Caco-2 (cell line): ENCODE data around the gene RAC2. TPM values are rescaled to one million over a fixed set of nuclear protein-coding genes. Genes with fewer than 3 reads are reported as not detected.

Experiments
- BruUV-seq: library from RNA; stranded (reverse); fragments of 400-500 nt; replicated peaks from 2 replicates; lab custom pipeline; 2021; lab: Mats Ljungman, UMichigan
- CTCF ChIA-PET: fragments of 300-600 bp; sonication (Branson Sonifier 250); formaldehyde crosslinking; loops from one replicate; lab custom pipeline; 2022; ENCODE audit warnings: antibody characterized with exemption; lab: Charles Lee
- POLR2A ChIA-PET: fragments of 300-600 bp; sonication (Branson Sonifier 250); formaldehyde crosslinking; loops from one replicate; lab custom pipeline; 2022; ENCODE audit warnings: antibody characterized with exemption; lab: Charles Lee
- DNase-seq, 2 experiments: peaks; one replicate each; pipeline versions ENCODE4 v3.0.0 to v3.0.0-alpha.2; 2020 to 2022
- H3K27me3 ChIP-seq: replicated peaks from 2 replicates; pipeline ENCODE4 v1.6.0; 2011; ENCODE audit warnings: low read length; ENCODE audit not compliant: control insufficient read depth, insufficient read depth
- H3K36me3 ChIP-seq: 2 replicates; pipeline ENCODE4 v1.5.1; 2011; ENCODE audit warnings: low read length; ENCODE audit not compliant: control insufficient read depth, insufficient read depth
- H3K4me1 ChIP-seq: fragments of 250-450 bp; sonication (Bioruptor Pico); 2 replicates; pipeline ENCODE4 v1.5.1; 2020; ENCODE audit warnings: mild to moderate bottlenecking
- H3K4me3 ChIP-seq: 2 replicates; pipeline ENCODE4 v1.5.1; 2011; ENCODE audit warnings: low read depth, mild to moderate bottlenecking, control low read depth, low read length
- H3K9me3 ChIP-seq: fragments of 250-450 bp; sonication (Bioruptor Pico); 2 replicates; pipeline ENCODE4 v1.5.1; 2020; ENCODE audit warnings: mild to moderate bottlenecking, moderate library complexity
- H3K27ac Mint-ChIP-seq: one replicate; pipeline ENCODE4 v1.8.0; 2022; ENCODE audit warnings: mixed read lengths; ENCODE audit not compliant: unreplicated experiment
- H3K27me3 Mint-ChIP-seq: one replicate; pipeline ENCODE4 v1.8.0; 2022; ENCODE audit warnings: mixed read lengths; ENCODE audit not compliant: insufficient read depth, unreplicated experiment
- H3K36me3 Mint-ChIP-seq: one replicate; pipeline ENCODE4 v1.8.0; 2022; ENCODE audit warnings: mild to moderate bottlenecking, mixed read lengths; ENCODE audit not compliant: insufficient read depth, unreplicated experiment
- H3K4me1 Mint-ChIP-seq: one replicate; pipeline ENCODE4 v1.8.0; 2022; ENCODE audit warnings: low read depth, mixed read lengths; ENCODE audit not compliant: unreplicated experiment
- H3K4me3 Mint-ChIP-seq: one replicate; pipeline ENCODE4 v1.8.0; 2022; ENCODE audit warnings: mild to moderate bottlenecking, moderate library complexity, mixed read lengths; ENCODE audit not compliant: unreplicated experiment
- H3K9me3 Mint-ChIP-seq: one replicate; pipeline ENCODE4 v1.8.0; 2022; ENCODE audit warnings: mixed read lengths; ENCODE audit not compliant: unreplicated experiment
- intact Hi-C: fragments of 100-400 bp; cut with micrococcal nuclease; formaldehyde crosslinking; loops from one replicate; pipeline ENCODE4 v1.10.0; 2022; ENCODE audit not compliant: unreplicated experiment
- total RNA-seq: library from RNA; stranded (reverse); gene quantifications from 2 replicates; pipeline ENCODE4 v1.2.3, GENCODE V29; 2022
- TF ChIP-seq, protein P1 (sequence below), 2 experiments: fragments of 200-600 bp in 1 of 2; IDR thresholded peaks; 1 replicate in 1 of 2; 2 replicates in 1 of 2; pipeline versions ENCODE4 v1.5.1 to v1.8.0; 2011 to 2022; ENCODE audit warnings: antibody characterized with exemption in 1 of 2, control low read depth in 1 of 2, inconsistent platforms in 1 of 2, low read depth in 1 of 2, low read length in 1 of 2, mild to moderate bottlenecking in 1 of 2, moderate library complexity in 1 of 2; ENCODE audit not compliant: insufficient read depth in 1 of 2, severe bottlenecking in 1 of 2, unreplicated experiment in 1 of 2

RAC2 gene
- total RNA-seq, 1 experiment from 2014 or later = 0.25 TPM

DNA sequence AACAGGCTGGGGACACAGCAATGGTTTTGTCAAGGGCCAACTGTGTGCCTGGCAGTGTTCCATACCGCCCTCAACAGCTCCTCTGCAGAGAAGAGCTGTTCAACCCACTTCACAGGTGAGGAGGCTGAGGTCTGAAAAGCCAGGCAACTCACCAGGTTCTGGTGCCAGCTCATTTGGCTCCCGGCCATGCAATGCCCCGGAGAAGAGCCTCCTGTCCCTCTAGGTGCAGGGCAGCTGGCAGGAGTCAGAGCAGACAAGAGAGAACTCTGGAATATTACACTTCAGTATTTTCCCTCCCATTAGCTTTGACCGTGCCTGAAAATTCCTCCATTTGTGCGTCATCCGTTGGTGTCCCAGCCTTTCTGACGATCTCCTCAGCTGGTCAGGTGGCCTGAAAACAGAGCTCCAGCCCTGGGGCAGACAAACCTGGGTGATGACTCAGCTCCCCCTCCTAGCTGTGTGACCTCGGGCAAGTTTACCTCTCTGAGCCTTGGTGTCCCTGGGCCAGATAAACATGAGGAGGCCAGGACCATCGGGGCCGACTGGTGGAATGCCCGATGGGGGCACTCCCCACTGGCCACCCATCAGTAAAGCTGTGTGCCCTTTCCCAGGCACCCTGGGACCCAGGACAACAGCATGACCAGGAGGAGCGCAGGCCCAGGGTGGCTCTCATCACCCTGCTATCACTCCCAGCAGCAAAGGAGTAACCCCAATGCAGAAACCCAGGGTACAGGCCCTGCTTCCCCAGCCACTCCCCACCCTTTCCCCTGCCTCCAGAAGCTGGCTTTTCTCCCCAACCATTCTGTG lies 46.4 kb downstream of the RAC2 start:
- intact Hi-C loops = loop anchor here (2.0 to 10.0 kb wide), 2 partner anchors 121 to 257 kb away; no protein-coding TSS in a partner anchor
- peak overlapping the region; percentile 90 for H3K4me3 Mint-ChIP-seq
- no peaks in the 10 kb centered on the region for H3K27me3 ChIP-seq
- CTCF ChIA-PET = interaction anchor here (0.7 to 1.4 kb wide), 3 partner anchors 65 to 166 kb away, joined by 4 read pairs; no protein-coding TSS in a partner anchor
- H3K27ac Mint-ChIP-seq = peak overlapping the region; percentile 70
- peaks cover 22% of the 10 kb centered on the region for H3K36me3 Mint-ChIP-seq
- H3K4me1 Mint-ChIP-seq = peaks cover 26% of the 10 kb centered on the region
- H3K27me3 Mint-ChIP-seq = no peaks in the 10 kb centered on the region
- POLR2A ChIA-PET = no interaction called here
- DNase-seq = peak; percentile 41 to 74
- H3K9me3 Mint-ChIP-seq = no peaks in the 10 kb centered on the region
- TF ChIP-seq, protein P1, sequence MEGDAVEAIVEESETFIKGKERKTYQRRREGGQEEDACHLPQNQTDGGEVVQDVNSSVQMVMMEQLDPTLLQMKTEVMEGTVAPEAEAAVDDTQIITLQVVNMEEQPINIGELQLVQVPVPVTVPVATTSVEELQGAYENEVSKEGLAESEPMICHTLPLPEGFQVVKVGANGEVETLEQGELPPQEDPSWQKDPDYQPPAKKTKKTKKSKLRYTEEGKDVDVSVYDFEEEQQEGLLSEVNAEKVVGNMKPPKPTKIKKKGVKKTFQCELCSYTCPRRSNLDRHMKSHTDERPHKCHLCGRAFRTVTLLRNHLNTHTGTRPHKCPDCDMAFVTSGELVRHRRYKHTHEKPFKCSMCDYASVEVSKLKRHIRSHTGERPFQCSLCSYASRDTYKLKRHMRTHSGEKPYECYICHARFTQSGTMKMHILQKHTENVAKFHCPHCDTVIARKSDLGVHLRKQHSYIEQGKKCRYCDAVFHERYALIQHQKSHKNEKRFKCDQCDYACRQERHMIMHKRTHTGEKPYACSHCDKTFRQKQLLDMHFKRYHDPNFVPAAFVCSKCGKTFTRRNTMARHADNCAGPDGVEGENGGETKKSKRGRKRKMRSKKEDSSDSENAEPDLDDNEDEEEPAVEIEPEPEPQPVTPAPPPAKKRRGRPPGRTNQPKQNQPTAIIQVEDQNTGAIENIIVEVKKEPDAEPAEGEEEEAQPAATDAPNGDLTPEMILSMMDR (IDR thresholded peaks at IDR 0.05; ENCODE audit: insufficient read depth in 1 of 2, low read depth in 1 of 2, low read length in 1 of 2, severe bottlenecking in 1 of 2, unreplicated experiment in 1 of 2) = no peak
- peak overlapping the region; percentile 68 for H3K4me3 ChIP-seq
- TSS peak; percentile 8 for BruUV-seq
- H3K36me3 ChIP-seq = no peaks in the 10 kb centered on the region
- H3K4me1 ChIP-seq = peaks cover 54% of the 10 kb centered on the region
- H3K9me3 ChIP-seq = peaks cover 9% of the 10 kb centered on the region

DNA sequence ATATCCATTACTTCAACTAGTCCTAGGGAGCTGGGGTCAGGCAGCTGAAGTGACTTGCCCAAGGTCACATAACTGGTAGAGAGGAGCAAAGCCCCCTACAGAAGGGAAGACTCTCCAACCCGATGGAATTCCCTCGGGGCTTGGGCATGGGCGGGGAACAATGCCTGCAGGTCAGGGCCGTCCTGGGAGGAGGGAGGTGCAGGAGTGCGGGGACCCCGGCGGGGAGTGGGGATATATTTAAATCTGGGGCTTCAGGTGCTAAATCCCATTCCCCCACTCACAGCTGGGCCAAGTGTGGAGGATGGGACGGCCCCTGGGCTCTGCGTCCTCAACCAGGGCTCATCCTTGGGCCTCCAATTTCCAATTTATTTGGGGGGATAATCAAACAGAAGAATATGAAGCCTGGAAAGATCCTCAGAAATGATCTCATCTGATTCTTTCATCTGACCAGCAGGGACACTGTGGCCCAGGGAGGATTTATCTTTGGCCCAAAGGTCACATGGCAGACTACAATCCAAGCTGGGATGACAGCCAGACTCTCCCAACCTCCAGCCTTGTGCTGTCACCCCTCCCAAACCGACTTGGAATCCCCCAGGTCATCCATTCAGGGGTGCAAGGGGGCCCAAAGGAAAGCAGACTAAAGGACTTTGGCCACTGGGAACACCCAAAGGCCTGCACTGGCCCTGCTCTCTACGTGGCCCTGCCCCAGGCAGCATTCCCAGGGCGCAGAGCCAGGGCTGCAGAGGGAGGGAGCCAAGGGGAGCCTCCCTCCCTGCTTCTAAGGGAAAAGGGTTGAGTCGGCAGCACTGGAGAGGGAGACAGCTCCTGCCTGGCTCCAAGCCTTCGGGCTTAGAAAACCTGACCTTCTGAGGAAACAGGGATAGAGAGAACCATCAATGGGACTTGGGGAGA lies 47.3 kb downstream of the RAC2 start:
- H3K36me3 Mint-ChIP-seq = peaks cover 22% of the 10 kb centered on the region

More for the DNA sequence above, 47.3 kb downstream of the RAC2 start:
- Mint-ChIP-seq H3K4me3 (peak overlapping the region; percentile 90), H3K4me1 (peaks cover 32% of the 10 kb centered on the region), H3K27ac (peak overlapping the region; percentile 70), H3K27me3 (no peaks in the 10 kb centered on the region), H3K9me3 (no peaks in the 10 kb centered on the region)
- Histone ChIP-seq H3K36me3 (no peaks in the 10 kb centered on the region), H3K9me3 (peaks cover 11% of the 10 kb centered on the region), H3K4me1 (peaks cover 62% of the 10 kb centered on the region), H3K4me3 (no peak overlapping the region), H3K27me3 (no peaks in the 10 kb centered on the region)
- intact Hi-C loops = loop anchor here (10.0 kb wide), 1 partner anchor 258 kb away; no protein-coding TSS in a partner anchor
- peak; percentile 37 to 69 for DNase-seq
- TF ChIP-seq, protein P1 (IDR thresholded peaks at IDR 0.05; ENCODE audit: insufficient read depth in 1 of 2, low read depth in 1 of 2, low read length in 1 of 2, severe bottlenecking in 1 of 2, unreplicated experiment in 1 of 2) = peak in 1 of 2 experiments; percentile 5
- POLR2A ChIA-PET = interaction anchor here (0.6 kb wide), 1 partner anchor 820 kb away, joined by 3 read pairs; no protein-coding TSS in a partner anchor
- BruUV-seq = no TSS peak
- CTCF ChIA-PET = interaction anchor here (0.7 to 1.4 kb wide), 3 partner anchors 27 to 165 kb away, joined by 3 to 4 read pairs (median 4); no protein-coding TSS in a partner anchor
